ENCODE results near the gene KRTAP5-10. TPM values are rescaled to one million over a fixed set of nuclear protein-coding genes. Genes with fewer than 3 reads are reported as not detected.
"Not testable (repeated sequence)": the region's sequence is repeated elsewhere in the genome, so short reads cannot be mapped to it uniquely, and the experiment has no call there.

The KRTAP5-10 gene
- total RNA-seq, 1 experiment from 2014 or later: 0.20 TPM

DNA sequence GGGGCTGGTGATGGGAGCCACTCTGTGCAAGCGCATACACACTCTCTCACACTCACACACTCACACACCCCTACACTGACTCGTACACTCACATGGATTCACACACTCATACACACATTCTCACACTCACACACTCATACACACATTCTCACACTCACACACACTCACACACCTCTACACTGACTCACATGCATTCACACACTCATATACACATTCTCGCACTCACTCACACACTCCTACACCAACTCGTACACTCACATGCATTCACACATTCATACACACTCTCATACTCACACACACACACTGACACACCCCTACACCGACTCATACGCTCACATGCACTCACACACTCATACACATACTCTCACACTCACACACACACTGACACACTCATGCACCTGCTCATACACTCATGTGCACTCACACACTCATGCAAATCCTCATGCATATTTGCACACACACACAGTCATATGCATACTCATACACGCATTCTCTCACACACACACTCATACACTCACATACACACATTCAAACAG, 12.2 kb downstream of the KRTAP5-10 start:
- ChIA-PET POLR2A (no interaction called here), CTCF (interaction anchor here (1.4 kb wide), 1 partner anchor 14 kb away, joined by 4 read pairs; no protein-coding TSS in a partner anchor), RAD21 (ENCODE audit: low non-redundant PET in 1 of 2, low total read pairs in 2 of 2, uncharacterized antibody in 2 of 2, unreplicated experiment in 2 of 2) (no interaction called here)
- Histone ChIP-seq H3K9me3 (ENCODE audit: control insufficient read depth in 1 of 2, insufficient read depth in 1 of 2, low read depth in 1 of 2, low read length in 2 of 2) (no peaks in the 10 kb centered on the region), H3K36me3 (ENCODE audit: control insufficient read depth in 1 of 2, insufficient read depth in 2 of 2, low read length in 2 of 2) (no peaks in the 10 kb centered on the region), H3K9me2 (ENCODE audit: insufficient read depth) (no peaks in the 10 kb centered on the region), H3K27me3 (ENCODE audit: insufficient read depth, low read length) (peaks cover 7% of the 10 kb centered on the region; the same call in 1 of the 2 replicates), H4K20me1 (ENCODE audit: insufficient read depth) (no peaks in the 10 kb centered on the region), H3K27ac (ENCODE audit: low read depth, low read length) (no peak overlapping the region), H2AFZ (ENCODE audit: low read depth, low read length, poor library complexity, severe bottlenecking) (no peak overlapping the region), H3K4me1 (ENCODE audit: control insufficient read depth in 1 of 2, insufficient read depth in 2 of 2, low read length in 2 of 2) (peaks cover 0 to 4% of the 10 kb centered on the region in 2 experiments; a peak in 1 of 4 replicates), H3K79me2 (ENCODE audit: insufficient read depth, low read length) (no peaks in the 10 kb centered on the region), H3K9ac (ENCODE audit: low read length) (no peak overlapping the region), H3K4me2 (ENCODE audit: low read length) (no peak overlapping the region), H3K4me3 (replicated peaks in 1 of 2; ENCODE audit: low read depth in 1 of 2, low read length in 2 of 2) (no peak overlapping the region)
- intact Hi-C loops (cut with micrococcal nuclease): no loop called here
- BruUV-seq (replicated peaks): no TSS peak
- ATAC-seq: no peak
- no peak for DNase-seq (ENCODE audit: low read depth, low spot score)
- no peak for TF ChIP-seq POLR2A (IDR thresholded peaks at IDR 0.05; ENCODE audit: borderline replicate concordance, extremely low read depth, insufficient read depth, insufficient read length)
- TF ChIP-seq, protein P1, sequence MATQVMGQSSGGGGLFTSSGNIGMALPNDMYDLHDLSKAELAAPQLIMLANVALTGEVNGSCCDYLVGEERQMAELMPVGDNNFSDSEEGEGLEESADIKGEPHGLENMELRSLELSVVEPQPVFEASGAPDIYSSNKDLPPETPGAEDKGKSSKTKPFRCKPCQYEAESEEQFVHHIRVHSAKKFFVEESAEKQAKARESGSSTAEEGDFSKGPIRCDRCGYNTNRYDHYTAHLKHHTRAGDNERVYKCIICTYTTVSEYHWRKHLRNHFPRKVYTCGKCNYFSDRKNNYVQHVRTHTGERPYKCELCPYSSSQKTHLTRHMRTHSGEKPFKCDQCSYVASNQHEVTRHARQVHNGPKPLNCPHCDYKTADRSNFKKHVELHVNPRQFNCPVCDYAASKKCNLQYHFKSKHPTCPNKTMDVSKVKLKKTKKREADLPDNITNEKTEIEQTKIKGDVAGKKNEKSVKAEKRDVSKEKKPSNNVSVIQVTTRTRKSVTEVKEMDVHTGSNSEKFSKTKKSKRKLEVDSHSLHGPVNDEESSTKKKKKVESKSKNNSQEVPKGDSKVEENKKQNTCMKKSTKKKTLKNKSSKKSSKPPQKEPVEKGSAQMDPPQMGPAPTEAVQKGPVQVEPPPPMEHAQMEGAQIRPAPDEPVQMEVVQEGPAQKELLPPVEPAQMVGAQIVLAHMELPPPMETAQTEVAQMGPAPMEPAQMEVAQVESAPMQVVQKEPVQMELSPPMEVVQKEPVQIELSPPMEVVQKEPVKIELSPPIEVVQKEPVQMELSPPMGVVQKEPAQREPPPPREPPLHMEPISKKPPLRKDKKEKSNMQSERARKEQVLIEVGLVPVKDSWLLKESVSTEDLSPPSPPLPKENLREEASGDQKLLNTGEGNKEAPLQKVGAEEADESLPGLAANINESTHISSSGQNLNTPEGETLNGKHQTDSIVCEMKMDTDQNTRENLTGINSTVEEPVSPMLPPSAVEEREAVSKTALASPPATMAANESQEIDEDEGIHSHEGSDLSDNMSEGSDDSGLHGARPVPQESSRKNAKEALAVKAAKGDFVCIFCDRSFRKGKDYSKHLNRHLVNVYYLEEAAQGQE (IDR thresholded peaks at IDR 0.05; ENCODE audit: low read depth): no peak
- no peak for TF ChIP-seq YY1 (IDR thresholded peaks at IDR 0.05; ENCODE audit: extremely low read depth, insufficient replicate concordance, low read depth, low read length)
- TF ChIP-seq TCF7L2 (IDR thresholded peaks at IDR 0.05; ENCODE audit: borderline replicate concordance, extremely low read depth, insufficient read depth, insufficient read length): no peak
- no peak for TF ChIP-seq JUND (IDR thresholded peaks at IDR 0.05)
- no peak for TF ChIP-seq POLR2AphosphoS5 (IDR thresholded peaks at IDR 0.05; ENCODE audit: low read depth, low read length)
- TF ChIP-seq, protein P2, sequence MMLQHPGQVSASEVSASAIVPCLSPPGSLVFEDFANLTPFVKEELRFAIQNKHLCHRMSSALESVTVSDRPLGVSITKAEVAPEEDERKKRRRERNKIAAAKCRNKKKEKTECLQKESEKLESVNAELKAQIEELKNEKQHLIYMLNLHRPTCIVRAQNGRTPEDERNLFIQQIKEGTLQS (IDR thresholded peaks at IDR 0.05): no peak
- no peak for TF ChIP-seq RAD21 (IDR thresholded peaks at IDR 0.05; ENCODE audit: low read depth)
- TF ChIP-seq ZNF274 (IDR thresholded peaks at IDR 0.05; ENCODE audit: low read depth, low read length): no peak
- TF ChIP-seq SP1 (IDR thresholded peaks at IDR 0.05; ENCODE audit: low read depth): no peak

DNA sequence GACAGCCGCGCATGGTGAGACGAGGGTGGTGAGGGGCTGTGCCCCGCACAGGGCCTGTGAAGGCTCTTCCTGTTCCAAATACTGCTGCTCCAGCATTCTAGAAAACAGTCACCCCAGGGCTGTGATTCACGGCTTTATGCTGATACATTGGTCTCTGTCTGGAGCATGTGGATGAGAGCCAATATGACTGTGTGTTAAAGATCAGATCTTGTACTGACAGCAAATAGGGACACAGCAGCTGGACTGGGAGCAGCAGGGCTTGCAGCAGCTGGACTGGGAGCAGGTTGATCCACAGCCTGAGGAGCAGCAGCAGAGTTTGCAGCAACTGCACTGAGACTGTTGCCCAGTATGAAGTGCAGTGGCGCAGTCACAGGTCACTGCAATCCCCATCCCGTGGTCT, 14.2 kb downstream of the KRTAP5-10 start:
- H3K36me3 ChIP-seq (ENCODE audit: control insufficient read depth in 1 of 2, insufficient read depth in 2 of 2, low read length in 2 of 2); ATAC-seq; H3K79me2 ChIP-seq (ENCODE audit: insufficient read depth, low read length); RAD21 ChIA-PET (ENCODE audit: low non-redundant PET in 1 of 2, low total read pairs in 2 of 2, uncharacterized antibody in 2 of 2, unreplicated experiment in 2 of 2); H3K27ac ChIP-seq (ENCODE audit: low read depth, low read length); H3K27me3 ChIP-seq (ENCODE audit: insufficient read depth, low read length); H2AFZ ChIP-seq (ENCODE audit: low read depth, low read length, poor library complexity, severe bottlenecking); POLR2A ChIA-PET; intact Hi-C loops (cut with micrococcal nuclease); H3K4me1 ChIP-seq (ENCODE audit: control insufficient read depth in 1 of 2, insufficient read depth in 2 of 2, low read length in 2 of 2); H3K9ac ChIP-seq (ENCODE audit: low read length); BruUV-seq (replicated peaks); H3K4me2 ChIP-seq (ENCODE audit: low read length); H3K9me2 ChIP-seq (ENCODE audit: insufficient read depth); H3K9me3 ChIP-seq (ENCODE audit: control insufficient read depth in 1 of 2, insufficient read depth in 1 of 2, low read depth in 1 of 2, low read length in 2 of 2); DNase-seq (ENCODE audit: low read depth, low spot score); H4K20me1 ChIP-seq (ENCODE audit: insufficient read depth); H3K4me3 ChIP-seq (replicated peaks in 1 of 2; ENCODE audit: low read depth in 1 of 2, low read length in 2 of 2): not testable (repeated sequence)
- CTCF ChIA-PET: interaction anchor here (0.7 to 1.8 kb wide), 7 partner anchors 10 to 459 kb away, joined by 3 to 19 read pairs (median 4); no protein-coding TSS in a partner anchor

Measured in HCT116 (cell line).